BLaER1 treated with 17β-estradiol and CSF1 and Interleukin-3, amounts not matched to agents 10 nM and 100 nM (cell line): ENCODE measurements around the gene ZNRF1.
A peak's percentile ranks its signal among the peaks of the same experiment; 100 is the strongest.

Source experiments
- H3K27ac ChIP-seq, 11 experiments: shearing (Covaris generic); formaldehyde crosslinking; 2 replicates each; pipeline ENCODE4 v1.8.1; 2022
- H3K27me3 ChIP-seq, 11 experiments: shearing (Covaris generic); formaldehyde crosslinking; 2 replicates each; pipeline ENCODE4 v1.8.1; 2022
- H3K36me3 ChIP-seq, 11 experiments: shearing (Covaris generic); formaldehyde crosslinking; 2 replicates each; pipeline ENCODE4 v1.8.1; 2022
- H3K4me1 ChIP-seq, 10 experiments: shearing (Covaris generic); formaldehyde crosslinking; 2 replicates each; pipeline ENCODE4 v1.8.1; 2022
- H3K4me2 ChIP-seq, 11 experiments: shearing (Covaris generic); formaldehyde crosslinking; 2 replicates each; pipeline ENCODE4 v1.8.1; 2022
- H3K4me3 ChIP-seq, 10 experiments: shearing (Covaris generic); formaldehyde crosslinking; 2 replicates each; pipeline ENCODE4 v1.8.1; 2022
- H3K9ac ChIP-seq, 11 experiments: shearing (Covaris generic); formaldehyde crosslinking; 2 replicates each; pipeline ENCODE4 v1.8.1; 2022
- H3K9me3 ChIP-seq, 11 experiments: shearing (Covaris generic); formaldehyde crosslinking; replicated peaks in 1 of 11; 2 replicates each; pipeline ENCODE4 v1.8.1; 2022
- H4K20me1 ChIP-seq, 11 experiments: shearing (Covaris generic); formaldehyde crosslinking; 2 replicates each; pipeline ENCODE4 v1.8.1; 2022
- Cebpa-rat ChIP-seq, 11 experiments: shearing (Covaris generic); IDR thresholded peaks; 2 replicates each; pipeline ENCODE4 v1.8.1; 2022

Gene ZNRF1

DNA sequence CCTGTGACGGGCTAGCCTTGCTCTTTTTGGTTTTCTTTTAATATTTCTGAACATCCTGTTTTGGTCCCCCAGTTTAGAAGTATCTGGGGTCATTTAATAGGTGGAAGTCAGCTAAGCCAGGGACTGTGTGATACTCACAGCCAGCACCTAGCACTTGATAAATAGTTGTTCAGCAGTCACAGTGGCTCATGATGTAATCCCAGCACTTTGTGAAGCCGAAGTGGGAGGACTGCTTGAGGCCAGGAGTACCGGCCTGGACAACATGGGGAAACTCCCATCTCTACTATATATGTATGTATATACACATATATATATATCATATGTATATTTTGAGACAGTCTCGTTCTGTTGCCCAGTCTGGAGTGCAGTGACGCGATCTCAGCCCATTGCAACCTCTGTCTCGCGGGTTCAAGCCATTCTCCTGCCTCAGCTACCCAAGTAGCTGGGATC, 1.8 kb upstream of the ZNRF1 start:
- no peak overlapping the region for H3K4me2 ChIP-seq
- no peaks in the 10 kb centered on the region; a peak in 2 of 22 replicates for H3K27me3 ChIP-seq
- TF ChIP-seq Cebpa-rat (IDR thresholded peaks at IDR 0.05) = no peak
- H3K36me3 ChIP-seq = no peaks in the 10 kb centered on the region
- H3K9ac ChIP-seq = no peak overlapping the region
- H4K20me1 ChIP-seq = peaks cover 13 to 27% (median 26%) of the 10 kb centered on the region in 11 experiments; a peak in 21 of 22 replicates
- no peak overlapping the region for H3K27ac ChIP-seq
- no peaks in the 10 kb centered on the region for H3K9me3 ChIP-seq
- peaks cover 19 to 30% (median 22%) of the 10 kb centered on the region in 10 experiments for H3K4me1 ChIP-seq
- H3K4me3 ChIP-seq = no peak overlapping the region

DNA sequence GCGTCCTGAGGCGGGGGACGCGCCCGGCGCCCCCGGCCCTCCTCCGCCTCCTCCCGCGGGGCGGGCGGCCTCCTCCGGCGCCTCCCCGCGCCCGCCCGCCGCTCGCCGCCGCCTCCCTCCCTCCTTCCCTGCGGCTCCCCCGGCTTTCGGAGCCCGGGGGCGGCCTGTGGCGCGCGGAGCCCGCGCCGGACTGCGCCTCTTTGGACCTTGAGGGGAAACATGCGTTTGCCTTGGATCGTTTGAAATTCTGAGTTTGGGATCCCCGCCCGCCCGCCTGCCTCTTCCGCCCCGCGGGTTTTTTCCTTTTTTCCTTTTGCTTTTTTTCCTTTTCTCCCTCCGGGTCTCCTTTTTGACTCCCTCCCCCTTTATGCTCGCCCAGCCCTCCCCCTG, 390 bp downstream of the ZNRF1 start:
- Histone ChIP-seq H3K27ac (peak overlapping the region; percentile 86 to 100 (median 98)), H3K4me1 (peaks cover 40 to 52% (median 43%) of the 10 kb centered on the region in 10 experiments), H3K36me3 (peaks cover 0 to 14% (median 7%) of the 10 kb centered on the region in 11 experiments; a peak in 11 of 22 replicates), H3K4me3 (peak overlapping the region; percentile 81 to 100 (median 97)), H4K20me1 (peaks cover 32 to 49% (median 47%) of the 10 kb centered on the region in 11 experiments; a peak in 21 of 22 replicates), H3K9ac (peak overlapping the region; percentile 94 to 100 (median 98)), H3K27me3 (no peaks in the 10 kb centered on the region; a peak in 2 of 22 replicates), H3K9me3 (no peaks in the 10 kb centered on the region), H3K4me2 (peak overlapping the region; percentile 88 to 99 (median 95))
- TF ChIP-seq Cebpa-rat (IDR thresholded peaks at IDR 0.05) = no peak

- H3K9me3 ChIP-seq = 0 out of 22 replicates have a peak, but pooled peaks cover 0 to 4% (median 0%) of the 10 kb centered on the region in 11 experiments
- H4K20me1 ChIP-seq = peaks cover 32 to 55% (median 54%) of the 10 kb centered on the region in 11 experiments; a peak in 21 of 22 replicates
- peaks cover 0 to 20% (median 7%) of the 10 kb centered on the region in 11 experiments; a peak in 11 of 22 replicates for H3K36me3 ChIP-seq
- H3K9ac ChIP-seq = peak overlapping the region; percentile 94 to 100 (median 98)
- no peak for TF ChIP-seq Cebpa-rat (IDR thresholded peaks at IDR 0.05)
- peak overlapping the region; percentile 86 to 100 (median 98) for H3K27ac ChIP-seq
- no peaks in the 10 kb centered on the region; a peak in 2 of 22 replicates for H3K27me3 ChIP-seq
- peak overlapping the region; percentile 81 to 100 (median 97) for H3K4me3 ChIP-seq
- H3K4me1 ChIP-seq = peaks cover 40 to 55% (median 48%) of the 10 kb centered on the region in 10 experiments
- H3K4me2 ChIP-seq = peak overlapping the region; percentile 88 to 99 (median 95)
Observed at GRCh38 chr16:74999609-75000480, 1.0 kb downstream of the ZNRF1 start.

GRCh38 chr16:75000481-75001081, 1.8 kb downstream of the ZNRF1 start:
- Histone ChIP-seq H3K4me1 (peaks cover 40 to 56% (median 54%) of the 10 kb centered on the region in 10 experiments), H3K27ac (peak overlapping the region in 9 of 11 experiments; percentile 94 to 100 (median 98); a peak in 18 of 22 replicates), H3K9me3 (peaks cover 0 to 9% (median 0%) of the 10 kb centered on the region in 11 experiments; a peak in 5 of 22 replicates), H3K27me3 (no peaks in the 10 kb centered on the region; a peak in 2 of 22 replicates), H3K9ac (peak overlapping the region; percentile 94 to 100 (median 98)), H3K4me3 (peak overlapping the region; percentile 81 to 100 (median 97)), H3K4me2 (peak overlapping the region; percentile 88 to 99 (median 95)), H4K20me1 (peaks cover 32 to 62% (median 58%) of the 10 kb centered on the region in 11 experiments; a peak in 21 of 22 replicates), H3K36me3 (peaks cover 0 to 28% (median 9%) of the 10 kb centered on the region in 11 experiments; a peak in 14 of 22 replicates)
- TF ChIP-seq Cebpa-rat (IDR thresholded peaks at IDR 0.05) = no peak

DNA sequence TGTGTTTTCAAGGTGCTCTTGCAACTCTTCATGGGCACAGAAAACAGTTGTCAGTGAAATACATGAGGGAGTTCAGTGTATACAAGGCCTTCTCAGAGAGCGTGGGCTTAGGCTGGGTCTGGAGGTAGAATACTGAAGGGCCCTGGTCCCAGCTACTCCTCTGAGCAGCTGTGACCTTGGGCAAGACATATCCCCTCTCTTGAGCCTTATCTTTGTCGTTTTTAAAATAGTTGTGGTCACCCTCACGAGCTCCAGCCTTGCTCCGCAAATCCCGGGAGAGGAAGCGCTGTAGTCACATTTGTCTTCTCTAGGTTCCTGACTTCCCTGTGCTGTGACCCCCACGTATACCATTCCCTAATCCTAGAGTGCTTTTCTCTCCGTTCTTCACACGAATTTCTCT, 3.6 kb downstream of the ZNRF1 start:
- H4K20me1 ChIP-seq = peaks cover 32 to 81% (median 77%) of the 10 kb centered on the region in 11 experiments; a peak in 21 of 22 replicates
- peak overlapping the region; percentile 23 to 100 (median 97); a peak in 19 of 20 replicates for H3K4me3 ChIP-seq
- peak overlapping the region in 8 of 11 experiments; percentile 96 to 100 (median 98); a peak in 17 of 22 replicates for H3K27ac ChIP-seq
- peaks cover 40 to 75% (median 64%) of the 10 kb centered on the region in 10 experiments for H3K4me1 ChIP-seq
- peaks cover 0 to 46% (median 27%) of the 10 kb centered on the region in 11 experiments; a peak in 18 of 22 replicates for H3K36me3 ChIP-seq
- peak overlapping the region; percentile 88 to 99 (median 95) for H3K4me2 ChIP-seq
- H3K9ac ChIP-seq = peak overlapping the region in 10 of 11 experiments; percentile 61 to 100 (median 98); a peak in 20 of 22 replicates
- TF ChIP-seq Cebpa-rat (IDR thresholded peaks at IDR 0.05) = peak in 5 of 11 experiments; percentile 50 to 89 (median 73); a peak in 8 of 22 replicates
- peaks cover 0 to 28% (median 12%) of the 10 kb centered on the region in 11 experiments; a peak in 18 of 22 replicates for H3K9me3 ChIP-seq
- no peaks in the 10 kb centered on the region; a peak in 2 of 22 replicates for H3K27me3 ChIP-seq

DNA sequence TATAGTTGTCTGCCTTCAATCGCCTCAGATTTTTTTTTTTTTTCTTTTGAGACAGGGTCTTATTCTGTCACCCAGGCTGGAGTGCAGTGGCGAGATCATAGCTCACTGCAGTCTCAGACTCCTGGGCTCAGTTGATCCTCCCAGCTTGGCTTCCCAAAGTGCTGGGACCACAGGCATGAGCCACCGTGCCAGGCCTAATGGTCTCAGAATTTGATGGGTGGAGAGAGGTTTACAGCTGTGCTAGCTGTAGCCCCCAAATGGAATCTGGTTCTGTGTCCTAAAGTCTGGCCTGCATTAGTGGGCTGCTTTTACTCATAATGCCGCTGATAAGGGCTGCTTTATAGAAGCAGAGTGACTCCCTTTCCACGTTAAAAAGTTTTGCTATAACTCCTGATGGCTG, 5.1 kb downstream of the ZNRF1 start:
- Histone ChIP-seq H4K20me1 (peaks cover 32 to 96% (median 80%) of the 10 kb centered on the region in 11 experiments; a peak in 21 of 22 replicates), H3K9ac (peak overlapping the region in 2 of 11 experiments; percentile 100; a peak in 1 of 22 replicates), H3K4me1 (peaks cover 36 to 76% (median 56%) of the 10 kb centered on the region in 10 experiments), H3K4me2 (peak overlapping the region; percentile 88 to 99 (median 95); a peak in 21 of 22 replicates), H3K27ac (peak overlapping the region in 4 of 11 experiments; percentile 98 to 100 (median 98); a peak in 6 of 22 replicates), H3K4me3 (no peak overlapping the region), H3K27me3 (no peaks in the 10 kb centered on the region; a peak in 2 of 22 replicates), H3K36me3 (peaks cover 0 to 60% (median 36%) of the 10 kb centered on the region in 11 experiments; a peak in 18 of 22 replicates), H3K9me3 (peaks cover 5 to 42% (median 27%) of the 10 kb centered on the region in 11 experiments; a peak in 19 of 22 replicates)
- no peak for TF ChIP-seq Cebpa-rat (IDR thresholded peaks at IDR 0.05)

DNA sequence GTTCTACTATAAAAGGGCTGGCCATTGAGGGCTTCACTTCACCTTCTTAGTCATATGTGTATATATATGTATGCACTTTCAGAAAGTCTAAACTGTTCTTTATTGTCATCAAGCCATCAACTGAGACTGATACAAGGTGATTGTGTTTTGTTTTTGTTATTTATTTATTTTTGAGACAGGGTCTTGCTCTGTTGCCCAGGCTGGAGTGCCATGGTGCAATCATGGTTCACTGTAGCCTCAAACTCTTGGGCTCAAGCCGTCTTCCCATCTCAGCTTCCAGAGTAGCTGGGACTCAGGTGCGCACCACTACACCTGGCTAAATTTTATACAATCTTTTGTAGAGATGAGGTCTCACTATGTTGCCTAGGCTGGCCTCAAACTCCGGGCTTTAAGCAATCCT, 5.6 kb downstream of the ZNRF1 start:
- no peaks in the 10 kb centered on the region; a peak in 2 of 22 replicates for H3K27me3 ChIP-seq
- peaks cover 32 to 99% (median 80%) of the 10 kb centered on the region in 11 experiments; a peak in 21 of 22 replicates for H4K20me1 ChIP-seq
- H3K9me3 ChIP-seq = peaks cover 5 to 48% (median 29%) of the 10 kb centered on the region in 11 experiments; a peak in 19 of 22 replicates
- H3K9ac ChIP-seq = no peak overlapping the region
- H3K4me3 ChIP-seq = no peak overlapping the region
- peak overlapping the region in 9 of 11 experiments; percentile 88 to 99 (median 96); a peak in 17 of 22 replicates for H3K4me2 ChIP-seq
- TF ChIP-seq Cebpa-rat (IDR thresholded peaks at IDR 0.05) = no peak
- peaks cover 37 to 76% (median 61%) of the 10 kb centered on the region in 10 experiments for H3K4me1 ChIP-seq
- H3K36me3 ChIP-seq = peaks cover 0 to 64% (median 36%) of the 10 kb centered on the region in 11 experiments; a peak in 18 of 22 replicates
- peak overlapping the region in 1 of 11 experiments; percentile 100; a peak in 1 of 22 replicates for H3K27ac ChIP-seq

- peaks cover 44 to 86% (median 71%) of the 10 kb centered on the region in 10 experiments for H3K4me1 ChIP-seq
- no peak overlapping the region for H3K4me3 ChIP-seq
- peaks cover 28 to 99% (median 71%) of the 10 kb centered on the region in 11 experiments; a peak in 21 of 22 replicates for H4K20me1 ChIP-seq
- no peak overlapping the region for H3K27ac ChIP-seq
- peaks cover 5 to 49% (median 29%) of the 10 kb centered on the region in 11 experiments; a peak in 19 of 22 replicates for H3K9me3 ChIP-seq
- peaks cover 0 to 70% (median 36%) of the 10 kb centered on the region in 11 experiments; a peak in 18 of 22 replicates for H3K36me3 ChIP-seq
- peak overlapping the region in 4 of 11 experiments; percentile 11 to 96 (median 26); a peak in 4 of 22 replicates for H3K4me2 ChIP-seq
- H3K9ac ChIP-seq = no peak overlapping the region
- TF ChIP-seq Cebpa-rat (IDR thresholded peaks at IDR 0.05) = no peak
- H3K27me3 ChIP-seq = no peaks in the 10 kb centered on the region
Observed at GRCh38 chr16:75005697-75006096, 6.9 kb downstream of the ZNRF1 start.
